Fibroblast of lung (primary cell): Measurements from ENCODE around the gene FRAT2. TPM values are rescaled to one million over a fixed set of nuclear protein-coding genes. Genes with fewer than 3 reads are reported as not detected.

Source experiments
- DNase-seq, 2 donors: peaks; one replicate each; pipeline versions ENCODE4 v3.0.0 to v3.0.0-alpha.2; 2010; ENCODE audit warnings: low read depth in 2 of 2
- H2AFZ ChIP-seq: 2 replicates; pipeline ENCODE4 v1.5.1; 2012; ENCODE audit warnings: low read length, control low read depth, inconsistent platforms
- H3K27ac ChIP-seq: 2 replicates; pipeline ENCODE4 v1.5.1; 2011; ENCODE audit warnings: low read length, control low read depth; ENCODE audit not compliant: insufficient read depth
- H3K27me3 ChIP-seq: 2 replicates; pipeline ENCODE4 v1.5.1; 2011; ENCODE audit warnings: mild to moderate bottlenecking, low read length; ENCODE audit not compliant: control insufficient read depth, insufficient read depth
- H3K36me3 ChIP-seq: 2 replicates; pipeline ENCODE4 v1.5.1; 2011; ENCODE audit warnings: low read length; ENCODE audit not compliant: control insufficient read depth, insufficient read depth
- H3K4me1 ChIP-seq: 2 replicates; pipeline ENCODE4 v1.5.1; 2011; ENCODE audit warnings: low read length; ENCODE audit not compliant: control insufficient read depth, insufficient read depth; ENCODE audit errors: extremely low read depth
- H3K4me2 ChIP-seq: 2 replicates; pipeline ENCODE4 v1.5.1; 2011; ENCODE audit warnings: low read length, control low read depth; ENCODE audit not compliant: insufficient read depth; ENCODE audit errors: extremely low read depth
- H3K4me3 ChIP-seq, 4 experiments: fragments of 200-600 bp in 1 of 4; sonication (generic) in 1 of 4; replicated peaks in 1 of 4; 2 replicates each; pipeline ENCODE4 v1.5.1; 2011 to 2016; ENCODE audit warnings: low read length in 4 of 4, low read depth in 3 of 4, mild to moderate bottlenecking in 3 of 4, control low read depth in 2 of 4, inconsistent platforms in 1 of 4, mixed read lengths in 1 of 4; ENCODE audit not compliant: insufficient read depth in 1 of 4; ENCODE audit errors: control extremely low read depth in 1 of 4
- H3K79me2 ChIP-seq: 2 replicates; pipeline ENCODE4 v1.5.1; 2012; ENCODE audit warnings: mild to moderate bottlenecking, low read length, inconsistent platforms; ENCODE audit not compliant: control insufficient read depth, insufficient read depth
- H3K9ac ChIP-seq: 2 replicates; pipeline ENCODE4 v1.5.1; 2011; ENCODE audit warnings: mild to moderate bottlenecking, low read length, control low read depth; ENCODE audit not compliant: insufficient read depth
- H3K9me3 ChIP-seq: 2 replicates; pipeline ENCODE4 v1.5.1; 2012; ENCODE audit warnings: low read depth, low read length; ENCODE audit not compliant: control insufficient read depth, insufficient read depth
- H4K20me1 ChIP-seq: 2 replicates; pipeline ENCODE4 v1.5.1; 2011; ENCODE audit warnings: low read length; ENCODE audit not compliant: control insufficient read depth, insufficient read depth; ENCODE audit errors: extremely low read depth
- EZH2 ChIP-seq: IDR thresholded peaks from 2 replicates; pipeline ENCODE4 v1.5.1; 2012; ENCODE audit warnings: low read length, control low read depth, mild to moderate bottlenecking; ENCODE audit errors: missing control alignments
- polyA plus RNA-seq, 2 donors: library from polyadenylated mRNA; depleted of rRNA in 1 of 2; stranded (reverse) in 1 of 2; unstranded in 1 of 2; fragments of >200 nt; gene quantifications; 2 replicates each; pipeline ENCODE4 v1.2.1, GENCODE V29; 2011 to 2012; ENCODE audit warnings: missing spikeins in 1 of 2
- total RNA-seq: library from RNA; depleted of rRNA; stranded (reverse); fragments of >200 nt; gene quantifications from 2 replicates; pipeline ENCODE4 v1.2.1, GENCODE V29; 2014
- TF ChIP-seq, protein P1 (sequence below), 2 donors: IDR thresholded peaks in 1 of 2; conservative IDR thresholded peaks in 1 of 2; 1 replicate in 1 of 2; 2 replicates in 1 of 2; pipeline ENCODE4 v1.5.1; 2011 to 2012; ENCODE audit warnings: low read length in 2 of 2, control low read depth in 1 of 2, inconsistent platforms in 1 of 2, low read depth in 1 of 2, mild to moderate bottlenecking in 1 of 2

The FRAT2 gene
- total and polyA plus RNA-seq, 2 donors (not counting 1 experiment from before 2014, with no cell fraction given) = 2.0 to 5.3 TPM

DNA sequence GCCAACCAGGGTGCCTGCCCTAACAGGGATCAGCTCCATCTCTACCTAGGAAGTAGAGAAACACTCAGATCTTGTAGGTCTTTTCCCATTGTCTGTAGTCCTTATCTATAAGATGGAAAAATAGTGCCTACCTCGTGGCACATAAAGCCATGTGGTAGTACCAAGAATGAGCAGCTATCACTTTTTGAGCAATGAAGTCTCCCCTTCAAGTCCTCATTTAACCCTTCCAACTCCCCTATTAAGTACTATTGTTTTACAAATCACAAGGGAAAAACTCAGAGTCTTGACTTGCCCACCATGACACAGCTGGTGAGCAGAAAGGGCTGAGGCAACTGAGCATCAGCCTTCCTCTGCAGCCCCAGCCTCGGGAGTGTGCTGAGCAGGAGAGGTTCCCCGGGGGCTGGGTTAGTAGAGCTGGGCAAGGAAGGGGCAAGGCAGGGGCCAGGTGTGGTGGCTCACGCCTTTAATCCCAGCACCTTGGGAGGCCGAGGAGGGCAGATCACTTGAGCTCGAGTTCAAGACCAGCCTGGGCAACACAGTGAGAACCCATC, 3.3 kb downstream of the FRAT2 start:
- Histone ChIP-seq H3K9me3 (no peaks in the 10 kb centered on the region), H3K79me2 (peaks cover 4% of the 10 kb centered on the region), H3K4me1 (peaks cover 2% of the 10 kb centered on the region), H3K27me3 (peaks cover 5% of the 10 kb centered on the region), H3K9ac (no peak overlapping the region), H3K36me3 (no peaks in the 10 kb centered on the region), H2AFZ (no peak overlapping the region), H4K20me1 (no peaks in the 10 kb centered on the region), H3K4me2 (no peak overlapping the region), H3K27ac (no peak overlapping the region), H3K4me3 (no peak overlapping the region)
- no peak for DNase-seq
- no peak for TF ChIP-seq EZH2
- TF ChIP-seq, protein P1, sequence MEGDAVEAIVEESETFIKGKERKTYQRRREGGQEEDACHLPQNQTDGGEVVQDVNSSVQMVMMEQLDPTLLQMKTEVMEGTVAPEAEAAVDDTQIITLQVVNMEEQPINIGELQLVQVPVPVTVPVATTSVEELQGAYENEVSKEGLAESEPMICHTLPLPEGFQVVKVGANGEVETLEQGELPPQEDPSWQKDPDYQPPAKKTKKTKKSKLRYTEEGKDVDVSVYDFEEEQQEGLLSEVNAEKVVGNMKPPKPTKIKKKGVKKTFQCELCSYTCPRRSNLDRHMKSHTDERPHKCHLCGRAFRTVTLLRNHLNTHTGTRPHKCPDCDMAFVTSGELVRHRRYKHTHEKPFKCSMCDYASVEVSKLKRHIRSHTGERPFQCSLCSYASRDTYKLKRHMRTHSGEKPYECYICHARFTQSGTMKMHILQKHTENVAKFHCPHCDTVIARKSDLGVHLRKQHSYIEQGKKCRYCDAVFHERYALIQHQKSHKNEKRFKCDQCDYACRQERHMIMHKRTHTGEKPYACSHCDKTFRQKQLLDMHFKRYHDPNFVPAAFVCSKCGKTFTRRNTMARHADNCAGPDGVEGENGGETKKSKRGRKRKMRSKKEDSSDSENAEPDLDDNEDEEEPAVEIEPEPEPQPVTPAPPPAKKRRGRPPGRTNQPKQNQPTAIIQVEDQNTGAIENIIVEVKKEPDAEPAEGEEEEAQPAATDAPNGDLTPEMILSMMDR (conservative IDR thresholded peaks at IDR 0.05 in 1 of 2, IDR thresholded peaks at IDR 0.05 in 1 of 2; ENCODE audit: low read depth in 1 of 2, low read length in 2 of 2) = no peak

DNA sequence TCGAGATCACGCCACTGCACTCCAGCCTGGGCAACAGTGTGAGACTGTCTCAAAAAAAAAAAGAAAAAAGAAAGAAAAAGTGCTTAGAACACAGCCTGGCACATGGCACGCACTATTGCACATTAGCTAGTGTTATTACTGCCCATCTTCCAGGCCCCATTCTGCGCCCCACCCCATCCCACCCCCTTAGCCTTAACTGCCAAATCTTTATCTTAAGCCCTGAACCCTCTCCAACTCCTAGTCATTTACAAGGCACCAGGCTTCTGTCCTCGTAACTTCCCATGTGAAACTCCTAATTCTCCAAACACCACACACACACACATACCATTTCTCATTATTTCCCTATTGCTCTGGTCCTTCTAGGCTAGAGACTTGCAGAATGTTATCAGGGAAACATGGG, 4.8 kb downstream of the FRAT2 start:
- Histone ChIP-seq H3K27ac (no peak overlapping the region), H3K4me3 (no peak overlapping the region), H3K9ac (no peak overlapping the region), H3K4me2 (no peak overlapping the region), H3K4me1 (peaks cover 2% of the 10 kb centered on the region), H4K20me1 (no peaks in the 10 kb centered on the region), H3K36me3 (no peaks in the 10 kb centered on the region), H3K9me3 (no peaks in the 10 kb centered on the region), H2AFZ (no peak overlapping the region), H3K79me2 (peaks cover 4% of the 10 kb centered on the region), H3K27me3 (no peaks in the 10 kb centered on the region)
- no peak for DNase-seq
- TF ChIP-seq EZH2 = no peak
- TF ChIP-seq, protein P1 (conservative IDR thresholded peaks at IDR 0.05 in 1 of 2, IDR thresholded peaks at IDR 0.05 in 1 of 2; ENCODE audit: low read depth in 1 of 2, low read length in 2 of 2) = no peak

DNA sequence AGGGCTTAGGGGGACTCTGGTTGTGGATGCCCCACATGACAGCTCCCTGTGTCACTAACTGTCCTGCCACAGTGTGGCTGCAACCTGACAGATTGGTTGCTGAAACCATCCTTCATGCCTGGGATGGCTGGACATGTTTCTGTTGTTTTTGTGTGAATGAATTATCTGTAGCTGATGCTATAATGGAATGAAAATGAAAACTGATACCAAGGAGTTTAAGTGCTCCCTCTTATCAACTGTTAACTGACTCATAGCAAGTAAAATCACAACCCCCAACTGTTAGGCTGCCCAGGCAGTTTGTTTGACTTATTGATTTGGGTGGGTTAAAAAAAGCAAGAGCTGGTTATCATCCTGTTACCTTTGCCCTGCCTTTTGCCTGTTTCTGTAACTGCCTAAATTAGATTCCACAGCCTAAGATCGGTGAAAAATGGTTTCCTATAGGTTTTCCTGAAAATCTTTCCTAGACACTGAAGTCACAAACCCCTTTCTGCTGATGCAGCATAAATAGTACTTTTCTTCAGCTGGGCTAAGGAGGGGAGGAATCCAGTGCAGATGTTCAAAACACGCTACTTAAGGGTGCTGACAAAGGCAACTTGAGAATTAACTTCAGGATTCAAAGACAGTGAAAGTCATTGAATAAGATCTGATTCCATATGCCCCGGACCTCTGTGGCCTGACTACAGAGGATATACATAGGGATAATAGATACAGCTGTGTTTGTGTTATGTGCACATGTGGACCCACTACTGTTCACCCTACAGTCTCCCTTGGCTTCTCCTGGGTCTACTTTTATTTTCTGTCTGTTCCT, 5.7 kb downstream of the FRAT2 start:
- Histone ChIP-seq H3K9me3 (no peaks in the 10 kb centered on the region), H3K4me3 (no peak overlapping the region), H3K9ac (no peak overlapping the region), H3K27me3 (no peaks in the 10 kb centered on the region), H3K36me3 (no peaks in the 10 kb centered on the region), H2AFZ (no peak overlapping the region), H3K79me2 (peaks cover 4% of the 10 kb centered on the region), H4K20me1 (no peaks in the 10 kb centered on the region), H3K27ac (no peak overlapping the region), H3K4me1 (peaks cover 2% of the 10 kb centered on the region), H3K4me2 (no peak overlapping the region)
- TF ChIP-seq, protein P1 (conservative IDR thresholded peaks at IDR 0.05 in 1 of 2, IDR thresholded peaks at IDR 0.05 in 1 of 2; ENCODE audit: low read depth in 1 of 2, low read length in 2 of 2) = no peak
- TF ChIP-seq EZH2 = no peak
- DNase-seq = no peak
